Neural cell (in vitro differentiated cells): ENCODE data around the gene TMEM101.

Experiments
- POLR2AphosphoS5 ChIP-seq: IDR thresholded peaks from 2 replicates; pipeline ENCODE4 v1.6.1; 2012
- TAF1 ChIP-seq: IDR thresholded peaks from 2 replicates; pipeline ENCODE4 v1.6.1; 2012; ENCODE audit warnings: low read depth
- TF ChIP-seq, protein P1 (sequence below): fragments of 450-650 bp; IDR thresholded peaks from 2 replicates; pipeline ENCODE4 v1.5.1; 2014; ENCODE audit warnings: antibody characterized with exemption, mild to moderate bottlenecking, moderate library complexity; ENCODE audit not compliant: poor library complexity, severe bottlenecking

DNA sequence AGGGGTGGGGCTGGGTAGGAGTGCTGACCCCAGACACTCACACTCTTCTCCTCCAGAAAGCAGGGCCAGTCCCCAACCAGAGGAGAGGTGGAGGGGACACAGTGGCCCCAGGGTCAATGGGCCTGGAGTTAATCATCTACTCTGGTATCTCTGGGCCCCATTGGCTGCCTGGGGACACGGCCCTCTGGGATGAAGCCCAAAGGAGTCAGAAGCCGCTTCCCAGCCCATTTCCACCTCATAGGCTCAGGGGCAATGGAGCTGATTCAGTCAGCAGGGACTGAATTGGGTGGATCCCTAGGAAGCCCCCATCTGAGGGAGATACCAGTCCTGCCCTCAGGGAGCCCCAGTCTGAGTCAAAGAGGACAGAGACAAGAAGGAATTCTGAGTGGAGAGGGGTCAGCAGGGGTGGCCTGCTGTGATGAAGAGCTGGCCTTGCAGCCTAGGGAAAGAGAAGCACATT is 13.3 kb downstream of the TMEM101 start:
- TF ChIP-seq, protein P1, sequence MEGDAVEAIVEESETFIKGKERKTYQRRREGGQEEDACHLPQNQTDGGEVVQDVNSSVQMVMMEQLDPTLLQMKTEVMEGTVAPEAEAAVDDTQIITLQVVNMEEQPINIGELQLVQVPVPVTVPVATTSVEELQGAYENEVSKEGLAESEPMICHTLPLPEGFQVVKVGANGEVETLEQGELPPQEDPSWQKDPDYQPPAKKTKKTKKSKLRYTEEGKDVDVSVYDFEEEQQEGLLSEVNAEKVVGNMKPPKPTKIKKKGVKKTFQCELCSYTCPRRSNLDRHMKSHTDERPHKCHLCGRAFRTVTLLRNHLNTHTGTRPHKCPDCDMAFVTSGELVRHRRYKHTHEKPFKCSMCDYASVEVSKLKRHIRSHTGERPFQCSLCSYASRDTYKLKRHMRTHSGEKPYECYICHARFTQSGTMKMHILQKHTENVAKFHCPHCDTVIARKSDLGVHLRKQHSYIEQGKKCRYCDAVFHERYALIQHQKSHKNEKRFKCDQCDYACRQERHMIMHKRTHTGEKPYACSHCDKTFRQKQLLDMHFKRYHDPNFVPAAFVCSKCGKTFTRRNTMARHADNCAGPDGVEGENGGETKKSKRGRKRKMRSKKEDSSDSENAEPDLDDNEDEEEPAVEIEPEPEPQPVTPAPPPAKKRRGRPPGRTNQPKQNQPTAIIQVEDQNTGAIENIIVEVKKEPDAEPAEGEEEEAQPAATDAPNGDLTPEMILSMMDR: no peak
- no peak for TF ChIP-seq TAF1
- no peak for TF ChIP-seq POLR2AphosphoS5
